HG03457 (cell line): Measurements from ENCODE around the gene APMAP.
"Not testable (repeated sequence)": the region's sequence is repeated elsewhere in the genome, so short reads cannot be mapped to it uniquely, and the experiment has no call there.

Experiments used
- ATAC-seq: cut with Tn5 transposase; IDR thresholded peaks from one replicate; pipeline ENCODE4 v1.9.1; 2021; ENCODE audit warnings: moderate number of reproducible peaks; ENCODE audit not compliant: unreplicated experiment

The APMAP gene

GRCh38 chr20:24955045-24955444, 37.5 kb downstream of the APMAP start:
- ATAC-seq = peak; percentile 72

GRCh38 chr20:24954566-24954965, 38.0 kb downstream of the APMAP start:
- ATAC-seq = no peak

GRCh38 chr20:24954151-24954550, 38.4 kb downstream of the APMAP start:
- no peak for ATAC-seq

- no peak for ATAC-seq
Observed at GRCh38 chr20:24953621-24954133, 38.9 kb downstream of the APMAP start.

GRCh38 chr20:24953209-24953575, 39.4 kb downstream of the APMAP start:
- no peak for ATAC-seq

GRCh38 chr20:24952376-24953208, 40.0 kb downstream of the APMAP start:
- no peak for ATAC-seq

- ATAC-seq = no peak
Observed at GRCh38 chr20:24951536-24952083, 40.9 kb downstream of the APMAP start.

GRCh38 chr20:24950836-24951525, 41.6 kb downstream of the APMAP start:
- no peak for ATAC-seq

GRCh38 chr20:24950128-24950835, 42.3 kb downstream of the APMAP start:
- no peak for ATAC-seq

GRCh38 chr20:24949756-24950127, 42.8 kb downstream of the APMAP start:
- no peak for ATAC-seq

GRCh38 chr20:24948939-24949679, 43.4 kb downstream of the APMAP start, which contains the start of gene CST7:
CST7 (plus strand) TSS chr20:24949269; CDS start chr20:24949506, 237 bp downstream.
- peak; percentile 75 for ATAC-seq

GRCh38 chr20:24948396-24948938, 44.1 kb downstream of the APMAP start:
- ATAC-seq = not testable (repeated sequence)

- not testable (repeated sequence) for ATAC-seq
Observed at GRCh38 chr20:24946376-24946775, 46.2 kb downstream of the APMAP start.

- ATAC-seq = no peak
Observed at GRCh38 chr20:24943731-24944130, 48.8 kb downstream of the APMAP start.

- ATAC-seq = no peak
Observed at GRCh38 chr20:24943196-24943595, 49.4 kb downstream of the APMAP start.

- ATAC-seq = no peak
Observed at GRCh38 chr20:24942679-24943078, 49.9 kb downstream of the APMAP start.

- ATAC-seq = no peak
Observed at GRCh38 chr20:24939036-24939435, 53.5 kb downstream of the APMAP start.

- ATAC-seq = no peak
Observed at GRCh38 chr20:24938498-24938897, 54.1 kb downstream of the APMAP start.

- no peak for ATAC-seq
Observed at GRCh38 chr20:24937579-24937978, 55.0 kb downstream of the APMAP start.
